Pancreas (tissue), 10 donors: Measurements from ENCODE around the gene BTBD9. TPM values are rescaled to one million over a fixed set of nuclear protein-coding genes. Genes with fewer than 3 reads are reported as not detected.

Source experiments
- ATAC-seq, 4 donors: fragments of 200-7000 bp; cut with Tn5 transposase; one replicate each; pipeline versions ENCODE4 v1.8.0 to v1.9.1; 2020; ENCODE audit warnings: mild to moderate bottlenecking in 4 of 4, moderate library complexity in 4 of 4
- DNase-seq, 6 donors: peaks; one replicate each; pipeline ENCODE4 v3.0.0-alpha.2; 2020
- FAIRE-seq: peaks from 2 replicates; lab custom pipeline; 2012; peaks lifted over from hg19 to GRCh38; lab: Jason Lieb, UNC
- H3K27ac ChIP-seq, 4 donors: fragments of 200-600 bp; sonication (generic); 1 replicate in 3 of 4; 2 replicates in 1 of 4; pipeline versions ENCODE4 v1.5.0 to v1.8.0; 2020
- H3K27me3 ChIP-seq, 4 donors: fragments of 200-600 bp; one replicate each; pipeline ENCODE4 v1.8.0; 2021
- H3K36me3 ChIP-seq, 3 donors: fragments of 200-600 bp; sonication (generic) in 1 of 3; one replicate each; pipeline versions ENCODE4 v1.5.0 to v1.8.0; 2020 to 2021
- H3K4me1 ChIP-seq, 3 donors: fragments of 200-600 bp; one replicate each; pipeline ENCODE4 v1.8.0; 2021
- H3K4me3 ChIP-seq, 4 donors: fragments of 200-600 bp; sonication (generic) in 2 of 4; one replicate each; pipeline versions ENCODE4 v1.5.0 to v1.8.0; 2020 to 2021
- H3K9me3 ChIP-seq, 4 donors: fragments of 200-600 bp; one replicate each; pipeline ENCODE4 v1.8.0; 2021
- WGBS, 2 donors: extraction: QIAGEN DNeasy Blood & Tissue Kit; methylation state at CpG; one replicate each; pipeline ENCODE4 v1.1.7; 2013; 5-methylcytosine and 5-hydroxymethylcytosine counted together
- intact Hi-C, 3 donors: fragments of 100-400 bp; cut with DNase I; formaldehyde crosslinking; loops; one replicate each; pipeline versions ENCODE4 v1.11.1 to v1.14.2; 2022
- polyA plus RNA-seq, 2 donors: library from polyadenylated mRNA; stranded (reverse); fragments of 200-250 nt; gene quantifications; one replicate each; pipeline ENCODE4 v1.2.3, GENCODE V29; 2013
- total RNA-seq, 6 donors: library from RNA; stranded (reverse); fragmentation: NEBNext Ultra II Directional in 4 of 6; extraction: Animal tissue kit (Norgen Biotek cat#: 25700) in 4 of 6; gene quantifications; one replicate each; pipeline versions ENCODE4 v1.2.1 to v1.2.4, GENCODE V29; 2021 to 2023
- TF ChIP-seq, protein P1 (sequence below), 4 donors: fragments of 200-600 bp; sonication (generic) in 3 of 4; IDR thresholded peaks; one replicate each; pipeline versions ENCODE4 v1.5.0 to v1.8.0; 2021; ENCODE audit warnings: antibody characterized with exemption in 4 of 4
- donor health status: healthy with polysubstance abuse.
- donor health status: DM: no; HTN: no; CAD: no; lungs with moderate emphysema.
- donor health status: DM: no; HTN: no; CAD: no.
- donor health status: control.
- donor health status: control.
- donor health status: Bipolar disorder and iron deficiency.
- donor health status: DM: yes; HTN: yes; CAD: no.
- donor health status: DM: no; HTN: no; CAD: no.
- donor health status: DM: no; HTN: no; CAD: no.
- donor health status: DM: yes; HTN: yes; CAD: no.

Gene BTBD9
- total and polyA plus RNA-seq, 8 donors, result 2.2 to 11.0 (median 7.1) TPM

GRCh38 chr6:38264605-38265004 is 375.1 kb downstream of the BTBD9 start:
- Histone ChIP-seq H3K27ac (peak overlapping the region in 1 of 4 donors; percentile 2), H3K4me1 (no peaks in the 10 kb centered on the region), H3K4me3 (no peak overlapping the region), H3K9me3 (no peaks in the 10 kb centered on the region), H3K36me3 (no peaks in the 10 kb centered on the region), H3K27me3 (no peaks in the 10 kb centered on the region)
- TF ChIP-seq, protein P1, sequence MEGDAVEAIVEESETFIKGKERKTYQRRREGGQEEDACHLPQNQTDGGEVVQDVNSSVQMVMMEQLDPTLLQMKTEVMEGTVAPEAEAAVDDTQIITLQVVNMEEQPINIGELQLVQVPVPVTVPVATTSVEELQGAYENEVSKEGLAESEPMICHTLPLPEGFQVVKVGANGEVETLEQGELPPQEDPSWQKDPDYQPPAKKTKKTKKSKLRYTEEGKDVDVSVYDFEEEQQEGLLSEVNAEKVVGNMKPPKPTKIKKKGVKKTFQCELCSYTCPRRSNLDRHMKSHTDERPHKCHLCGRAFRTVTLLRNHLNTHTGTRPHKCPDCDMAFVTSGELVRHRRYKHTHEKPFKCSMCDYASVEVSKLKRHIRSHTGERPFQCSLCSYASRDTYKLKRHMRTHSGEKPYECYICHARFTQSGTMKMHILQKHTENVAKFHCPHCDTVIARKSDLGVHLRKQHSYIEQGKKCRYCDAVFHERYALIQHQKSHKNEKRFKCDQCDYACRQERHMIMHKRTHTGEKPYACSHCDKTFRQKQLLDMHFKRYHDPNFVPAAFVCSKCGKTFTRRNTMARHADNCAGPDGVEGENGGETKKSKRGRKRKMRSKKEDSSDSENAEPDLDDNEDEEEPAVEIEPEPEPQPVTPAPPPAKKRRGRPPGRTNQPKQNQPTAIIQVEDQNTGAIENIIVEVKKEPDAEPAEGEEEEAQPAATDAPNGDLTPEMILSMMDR (IDR thresholded peaks at IDR 0.05), result no peak
- peak in 2 of 4 donors; percentile 32 to 70 for ATAC-seq
- intact Hi-C loops, result no loop called here
- peak in 1 of 6 donors; percentile 16 for DNase-seq
- WGBS, 2 donors, result 69 to 76% methylated on average over 8 of the region's 8 CpGs
- no peak for FAIRE-seq

- Histone ChIP-seq H3K36me3 (no peaks in the 10 kb centered on the region), H3K4me1 (no peaks in the 10 kb centered on the region), H3K4me3 (no peak overlapping the region), H3K27me3 (no peaks in the 10 kb centered on the region), H3K27ac (no peak overlapping the region), H3K9me3 (no peaks in the 10 kb centered on the region)
- peak in 1 of 4 donors; percentile 46 for ATAC-seq
- WGBS, 2 donors, result 87 to 90% methylated on average over 2 of the region's 2 CpGs
- FAIRE-seq, result no peak
- TF ChIP-seq, protein P1 (IDR thresholded peaks at IDR 0.05), result no peak
- DNase-seq, result no peak
- intact Hi-C loops, result no loop called here
These were observed 377.1 kb downstream of the BTBD9 start for GRCh38 chr6:38262609-38263008.

DNA sequence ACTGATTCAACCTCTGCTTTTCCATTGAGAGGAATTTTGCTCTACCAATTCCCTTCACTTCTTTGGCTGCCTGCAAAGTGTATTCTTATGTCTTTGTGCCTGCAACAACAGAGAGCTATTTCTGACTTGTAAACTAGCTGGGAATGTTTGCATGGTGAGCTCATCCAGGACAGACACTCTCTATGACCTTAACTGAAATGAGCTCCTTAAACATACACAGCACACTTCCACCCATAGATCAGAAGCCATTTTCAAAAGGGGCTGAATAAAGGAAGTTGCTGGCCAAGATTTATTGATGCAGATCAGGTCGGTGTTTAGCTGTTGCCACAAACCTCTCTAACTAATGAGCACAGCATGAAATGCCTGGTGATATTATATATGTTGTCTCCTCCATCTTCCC is 377.7 kb downstream of the BTBD9 start:
- FAIRE-seq, result no peak
- ATAC-seq, result peak in 2 of 4 donors; percentile 45 to 77
- Histone ChIP-seq H3K9me3 (no peaks in the 10 kb centered on the region), H3K4me1 (no peaks in the 10 kb centered on the region), H3K36me3 (no peaks in the 10 kb centered on the region), H3K27me3 (no peaks in the 10 kb centered on the region), H3K27ac (peak overlapping the region in 1 of 4 donors; percentile 1), H3K4me3 (no peak overlapping the region)
- intact Hi-C loops, result no loop called here
- 68 to 79% methylated on average over 1 of the region's 1 CpG for WGBS, 2 donors
- DNase-seq, result no peak
- TF ChIP-seq, protein P1 (IDR thresholded peaks at IDR 0.05), result no peak

GRCh38 chr6:38261626-38262025 is 378.1 kb downstream of the BTBD9 start:
- no peaks in the 10 kb centered on the region for H3K27me3 ChIP-seq
- FAIRE-seq (no peak), DNase-seq (no peak), ATAC-seq (peak in 1 of 4 donors; percentile 11)
- intact Hi-C loops, result no loop called here
- no peaks in the 10 kb centered on the region for H3K9me3 ChIP-seq
- no peaks in the 10 kb centered on the region for H3K4me1 ChIP-seq
- H3K36me3 ChIP-seq, result no peaks in the 10 kb centered on the region
- H3K27ac ChIP-seq, result peak overlapping the region in 1 of 4 donors; percentile 1
- 64 to 74% methylated on average over 3 of the region's 3 CpGs for WGBS, 2 donors
- TF ChIP-seq, protein P1 (IDR thresholded peaks at IDR 0.05), result no peak
- H3K4me3 ChIP-seq, result no peak overlapping the region

DNA sequence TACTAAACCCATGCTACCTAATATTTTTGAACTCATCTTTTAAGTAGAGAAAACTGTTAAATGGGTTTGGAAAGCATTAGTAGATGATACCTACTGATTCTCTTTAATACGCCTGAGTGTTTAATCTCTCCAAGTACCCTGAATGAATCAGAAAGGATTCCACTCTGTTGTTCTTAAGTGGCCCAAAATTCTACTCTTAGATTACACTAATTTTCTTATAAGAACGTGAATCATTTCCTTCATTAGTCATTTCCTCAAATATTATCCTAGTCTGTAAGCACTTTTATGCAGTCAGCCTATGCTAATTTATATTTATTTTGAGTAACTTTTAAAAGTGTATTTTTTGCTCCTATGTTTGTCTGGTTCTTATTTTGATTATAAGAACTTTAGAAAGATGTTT is 380.0 kb downstream of the BTBD9 start:
- Histone ChIP-seq H3K4me3 (no peak overlapping the region), H3K36me3 (no peaks in the 10 kb centered on the region), H3K27me3 (no peaks in the 10 kb centered on the region), H3K9me3 (no peaks in the 10 kb centered on the region), H3K27ac (no peak overlapping the region), H3K4me1 (no peaks in the 10 kb centered on the region)
- WGBS, 2 donors, result 73 to 80% methylated on average over 2 of the region's 2 CpGs
- TF ChIP-seq, protein P1 (IDR thresholded peaks at IDR 0.05), result no peak
- intact Hi-C loops, result no loop called here
- FAIRE-seq (no peak), ATAC-seq (no peak), DNase-seq (no peak)
